Activated CD8-positive, alpha-beta memory T cell treated with anti-CD3 and anti-CD28 coated beads, Interleukin-2, amount 50 U/mL, for 1 hour (primary cell): ENCODE results near the gene VPS54.

Experiments used
- DNase-seq: peaks from one replicate; pipeline ENCODE4 v3.0.0-alpha.2; 2020; ENCODE audit errors: extremely low read depth

VPS54 gene, protein sequence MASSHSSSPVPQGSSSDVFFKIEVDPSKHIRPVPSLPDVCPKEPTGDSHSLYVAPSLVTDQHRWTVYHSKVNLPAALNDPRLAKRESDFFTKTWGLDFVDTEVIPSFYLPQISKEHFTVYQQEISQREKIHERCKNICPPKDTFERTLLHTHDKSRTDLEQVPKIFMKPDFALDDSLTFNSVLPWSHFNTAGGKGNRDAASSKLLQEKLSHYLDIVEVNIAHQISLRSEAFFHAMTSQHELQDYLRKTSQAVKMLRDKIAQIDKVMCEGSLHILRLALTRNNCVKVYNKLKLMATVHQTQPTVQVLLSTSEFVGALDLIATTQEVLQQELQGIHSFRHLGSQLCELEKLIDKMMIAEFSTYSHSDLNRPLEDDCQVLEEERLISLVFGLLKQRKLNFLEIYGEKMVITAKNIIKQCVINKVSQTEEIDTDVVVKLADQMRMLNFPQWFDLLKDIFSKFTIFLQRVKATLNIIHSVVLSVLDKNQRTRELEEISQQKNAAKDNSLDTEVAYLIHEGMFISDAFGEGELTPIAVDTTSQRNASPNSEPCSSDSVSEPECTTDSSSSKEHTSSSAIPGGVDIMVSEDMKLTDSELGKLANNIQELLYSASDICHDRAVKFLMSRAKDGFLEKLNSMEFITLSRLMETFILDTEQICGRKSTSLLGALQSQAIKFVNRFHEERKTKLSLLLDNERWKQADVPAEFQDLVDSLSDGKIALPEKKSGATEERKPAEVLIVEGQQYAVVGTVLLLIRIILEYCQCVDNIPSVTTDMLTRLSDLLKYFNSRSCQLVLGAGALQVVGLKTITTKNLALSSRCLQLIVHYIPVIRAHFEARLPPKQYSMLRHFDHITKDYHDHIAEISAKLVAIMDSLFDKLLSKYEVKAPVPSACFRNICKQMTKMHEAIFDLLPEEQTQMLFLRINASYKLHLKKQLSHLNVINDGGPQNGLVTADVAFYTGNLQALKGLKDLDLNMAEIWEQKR

DNA sequence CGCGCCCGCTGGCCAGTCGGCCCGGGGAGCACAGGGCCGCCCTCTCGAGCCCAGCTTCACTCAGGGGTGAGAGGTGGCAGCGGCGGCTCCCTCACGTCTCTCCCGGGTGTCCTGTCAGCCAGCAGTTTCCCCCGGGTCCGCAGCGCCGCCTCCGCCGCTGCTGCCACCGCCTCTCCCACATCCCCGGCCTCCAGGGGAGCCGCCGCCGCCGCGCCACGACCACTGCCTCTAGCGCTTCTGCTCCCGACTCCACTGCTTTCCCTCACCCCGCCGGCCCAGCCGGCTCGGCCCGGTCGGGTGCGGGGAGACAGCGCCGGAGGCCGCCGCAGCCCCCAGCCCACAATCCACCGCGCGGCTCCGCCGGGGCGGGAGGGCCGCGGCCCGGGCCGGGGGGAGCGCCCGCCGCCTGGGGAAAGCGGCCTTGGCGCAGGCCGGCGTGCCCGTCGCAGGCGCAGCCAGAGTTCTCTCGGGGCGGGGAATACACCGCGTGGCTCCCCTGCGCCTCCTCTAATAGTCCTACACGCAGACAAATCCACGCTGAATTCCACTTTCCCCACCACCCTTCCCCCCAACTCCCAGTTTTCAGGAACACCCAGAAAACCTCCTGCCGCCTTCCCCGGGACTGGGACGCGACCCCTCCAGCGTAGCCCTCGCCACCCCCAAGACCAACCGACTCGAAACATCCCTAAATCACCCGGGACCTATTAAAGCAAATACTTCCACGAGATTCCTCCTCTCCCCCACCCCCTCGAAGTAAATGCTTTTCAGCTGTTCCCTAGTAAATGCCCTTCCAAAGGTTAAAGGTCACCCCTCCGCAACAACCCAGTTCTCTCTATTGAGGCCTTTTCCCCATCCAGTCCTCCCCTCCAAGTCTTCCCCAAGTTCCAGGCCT lies at the start of gene VPS54:
VPS54 (minus strand) TSS at position 346 of the 892 bp plus-strand sequence. CDS start 35,429 bp downstream, outside the sequence.
- DNase-seq, result no peak

DNA sequence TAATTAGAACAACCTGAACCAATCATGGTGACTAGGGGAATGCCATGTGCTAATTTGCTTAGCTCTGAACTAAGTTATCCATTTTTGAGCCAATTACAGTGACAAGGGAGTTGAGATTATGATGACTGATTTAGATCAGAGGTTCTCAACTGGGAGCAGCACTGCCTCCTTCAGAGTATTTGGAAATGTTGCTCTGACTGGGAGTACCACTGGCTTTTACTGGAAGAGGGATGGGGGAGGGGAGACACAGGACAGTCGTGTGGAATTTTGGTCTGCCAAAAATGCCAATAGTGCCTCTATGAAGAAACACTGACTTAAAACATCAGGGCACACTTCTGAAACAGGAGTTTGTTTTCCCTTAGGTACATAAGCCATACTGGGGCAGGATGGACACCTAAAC lies 48.1 kb upstream of the VPS54 start:
- DNase-seq, result no peak

DNA sequence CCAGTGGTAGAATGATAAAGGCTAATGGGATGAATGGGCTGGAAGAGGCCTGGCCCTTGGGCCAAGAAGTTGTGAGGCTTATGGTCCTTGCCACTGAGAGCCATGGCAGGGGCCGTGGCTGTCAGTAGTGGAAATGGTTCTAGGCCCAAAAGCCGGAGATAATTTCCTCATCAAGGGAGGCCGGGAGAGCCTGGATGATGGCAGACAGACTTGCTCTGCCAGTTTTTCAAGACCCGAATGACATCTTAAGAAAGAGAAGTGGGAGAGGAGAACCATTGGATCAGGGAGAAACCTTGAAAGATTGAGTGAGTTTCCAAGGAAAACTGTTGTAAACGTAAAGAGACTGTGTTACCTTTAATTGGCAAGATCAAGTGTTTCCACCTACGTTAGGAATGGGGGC lies 46.3 kb upstream of the VPS54 start:
- DNase-seq, result no peak

DNA sequence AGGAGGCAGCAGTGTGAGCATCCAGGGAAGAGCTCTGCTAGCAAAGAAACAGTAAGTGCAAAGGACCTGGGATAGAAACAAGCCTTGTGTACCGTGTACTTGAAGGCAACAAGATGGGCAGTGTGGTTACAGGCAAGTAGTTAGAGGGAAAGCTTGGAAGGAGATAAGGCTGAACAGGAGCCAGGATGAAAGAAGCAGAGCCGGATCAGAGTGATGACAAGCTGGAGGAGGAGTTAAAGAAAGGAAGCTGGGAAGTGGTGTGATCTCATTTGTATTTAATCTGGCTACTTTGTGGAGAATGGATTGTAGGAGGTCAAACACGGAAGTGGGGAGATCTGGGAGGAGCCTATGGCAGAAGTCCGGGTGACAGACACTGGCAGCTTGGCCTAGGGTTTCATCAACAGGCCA lies 44.7 kb upstream of the VPS54 start:
- DNase-seq, result no peak

DNA sequence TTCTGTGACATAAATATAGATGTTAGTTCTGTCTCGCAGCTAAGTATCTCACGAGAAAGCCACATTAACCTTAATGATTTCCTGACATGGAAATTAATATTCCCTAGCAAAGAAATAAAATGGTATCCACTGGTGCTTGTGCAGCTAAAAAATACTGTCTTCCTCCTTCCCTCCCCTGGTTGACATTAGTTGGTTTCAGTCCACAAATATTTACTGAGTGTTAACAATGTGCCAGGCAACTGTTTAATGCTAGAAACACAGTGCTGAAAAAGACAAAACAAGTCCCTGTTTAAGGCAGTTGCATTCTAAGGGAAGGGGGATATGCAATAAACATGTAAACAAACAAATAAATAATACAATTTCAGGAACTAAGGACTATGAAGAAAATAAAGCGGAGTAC lies 44.2 kb upstream of the VPS54 start:
- no peak for DNase-seq

DNA sequence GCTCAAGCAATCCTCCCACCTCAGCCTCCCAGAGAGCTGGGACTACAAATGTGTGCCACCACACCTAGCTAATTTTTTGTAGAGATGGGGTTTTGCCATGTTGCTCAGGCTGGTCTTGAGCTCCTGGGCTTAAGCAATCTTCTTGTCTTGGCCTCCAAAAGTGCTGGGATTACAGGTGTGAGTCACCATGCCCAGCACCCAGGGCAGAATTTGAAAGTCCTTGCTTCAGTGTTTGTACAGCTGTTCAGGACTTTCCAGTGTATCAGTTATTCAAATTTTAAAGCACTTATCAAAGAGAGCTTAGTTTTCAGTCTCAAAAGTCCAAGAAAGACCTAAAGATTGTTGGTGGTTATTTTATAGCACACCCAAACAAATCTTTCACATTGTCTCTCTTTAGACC lies 43.6 kb upstream of the VPS54 start:
- no peak for DNase-seq

DNA sequence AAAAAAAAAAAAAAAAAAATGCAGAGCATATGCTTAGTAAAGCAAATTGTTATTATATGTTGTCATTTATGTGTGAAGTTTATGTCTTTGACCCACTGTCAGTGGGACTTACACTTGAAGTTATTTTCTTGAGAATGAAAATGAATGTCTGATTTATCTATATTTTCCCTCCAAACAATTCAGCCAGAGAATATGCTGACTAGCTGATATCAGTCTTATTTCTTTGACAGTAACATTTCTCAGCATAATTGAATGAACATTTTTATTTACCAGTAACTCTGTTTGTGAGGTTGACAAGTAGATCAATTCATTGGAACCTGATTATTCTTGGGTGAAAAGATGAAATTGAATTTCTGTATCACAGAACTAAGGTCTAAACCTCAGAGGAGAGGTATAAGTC lies 40.0 kb upstream of the VPS54 start:
- no peak for DNase-seq

DNA sequence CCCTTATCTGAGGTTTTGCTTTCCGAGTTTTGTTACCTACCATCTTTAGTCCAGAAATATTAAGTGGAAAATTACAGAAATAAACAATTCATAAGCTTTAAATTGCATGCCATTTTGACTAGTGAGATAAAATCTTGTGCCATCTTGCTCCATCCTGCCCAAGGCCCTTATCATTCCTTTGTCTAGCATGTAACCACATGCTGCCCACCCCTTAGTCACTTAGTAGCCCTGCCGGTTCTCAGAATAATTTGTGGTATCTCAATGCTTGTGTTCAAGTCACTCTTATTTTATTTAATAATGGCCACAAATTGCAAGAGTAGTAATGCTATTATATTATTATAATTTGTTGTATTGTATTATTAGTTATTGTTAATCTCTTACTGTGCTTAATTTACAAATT lies 36.8 kb upstream of the VPS54 start:
- DNase-seq, result no peak

DNA sequence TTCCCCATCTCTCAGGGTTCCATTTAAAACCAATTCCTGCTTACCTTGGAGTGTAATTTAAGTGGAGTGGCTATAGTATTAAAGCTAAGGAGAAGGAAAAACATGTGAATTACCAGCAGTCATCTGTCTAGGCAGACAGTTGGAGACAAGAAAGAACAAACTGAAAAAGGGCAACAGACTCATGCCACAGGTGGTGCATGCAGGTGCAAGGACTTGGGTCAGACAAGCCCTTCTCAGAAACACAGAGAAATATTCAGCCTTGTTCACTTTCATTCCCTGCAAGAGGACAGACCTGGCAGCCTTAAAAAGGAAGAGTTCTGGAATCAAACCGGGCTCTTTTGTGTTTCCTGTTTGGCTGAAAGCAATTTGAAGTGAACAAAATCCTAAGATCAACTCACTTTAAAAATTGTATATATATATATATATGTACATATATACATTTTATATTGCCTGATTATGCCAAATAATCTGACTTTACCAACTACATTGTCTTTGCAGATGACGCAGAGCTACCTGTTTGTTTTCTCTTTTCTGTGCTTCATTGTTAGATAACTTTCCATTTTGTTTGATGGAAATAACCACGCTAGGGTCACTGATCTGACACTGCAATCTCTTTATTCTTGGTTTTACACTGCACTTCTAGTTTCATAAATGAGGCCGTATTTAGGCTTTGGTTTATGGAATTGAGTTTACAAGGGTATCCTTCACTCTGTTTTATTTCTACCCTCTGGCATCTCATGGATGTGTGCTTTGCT lies 35.1 kb upstream of the VPS54 start:
- no peak for DNase-seq

DNA sequence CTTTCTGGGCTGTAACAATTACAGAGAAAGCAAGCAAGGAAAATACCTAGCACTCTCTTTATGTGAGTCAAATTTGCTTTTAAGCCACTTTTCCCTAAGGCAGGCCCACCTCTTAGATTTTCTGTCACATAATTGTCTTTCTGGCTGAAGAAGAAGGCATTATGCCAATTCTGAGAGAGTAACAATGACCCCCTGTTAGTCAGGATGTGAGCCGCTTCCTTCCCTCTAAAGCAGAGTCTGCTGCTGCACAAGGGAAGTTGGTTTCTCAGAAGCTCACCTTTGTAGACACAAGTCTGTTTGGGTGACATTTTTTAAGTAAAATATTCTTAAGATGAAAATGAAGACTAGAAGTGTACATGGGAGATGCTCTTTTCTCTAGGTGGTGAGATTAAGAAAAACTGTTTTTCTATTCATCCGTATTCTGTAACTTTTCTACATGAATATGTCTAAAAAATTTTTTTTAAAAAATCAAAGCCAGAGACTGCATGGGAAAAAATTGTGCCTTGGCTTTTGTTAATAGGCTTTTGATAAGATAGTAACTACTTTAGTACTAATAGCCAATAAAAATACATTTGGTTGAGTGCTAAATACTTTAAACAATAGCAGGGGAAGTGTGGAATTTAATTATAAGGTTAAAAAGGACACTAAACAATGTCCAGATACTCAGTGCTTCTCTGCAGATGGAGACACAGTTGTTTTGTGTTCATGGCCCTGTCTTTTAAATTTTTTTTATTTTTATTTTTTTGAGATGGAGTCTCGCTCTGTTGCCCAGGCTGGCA lies 33.4 kb upstream of the VPS54 start:
- no peak for DNase-seq

DNA sequence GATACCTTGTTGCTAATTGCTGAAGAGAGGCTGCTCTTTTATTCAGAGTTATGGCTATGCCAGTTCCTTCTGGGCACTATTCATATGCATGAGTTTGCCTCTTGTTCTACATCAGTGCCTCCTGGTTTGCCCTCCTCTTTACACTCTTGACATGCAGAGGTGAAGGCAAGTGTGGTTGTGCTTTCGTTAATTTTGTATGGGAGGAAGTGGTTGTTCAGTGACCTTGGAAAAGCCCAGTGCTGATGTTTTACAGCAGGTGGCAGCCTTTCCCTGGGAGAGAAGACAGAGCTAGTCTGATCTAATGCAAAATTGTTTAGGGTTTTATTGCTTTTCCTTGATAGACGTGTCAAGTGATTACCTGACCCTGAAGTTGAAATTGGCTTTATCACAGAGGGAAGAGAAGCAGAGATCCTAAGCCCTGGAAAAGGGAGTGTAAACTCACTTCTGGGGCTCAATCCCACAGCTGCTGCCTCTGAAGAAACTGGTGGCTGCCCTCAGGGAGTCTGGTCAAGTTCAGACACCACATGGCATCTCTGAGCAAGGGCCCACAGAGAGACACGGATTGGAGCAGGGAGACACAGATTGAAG lies 30.5 kb upstream of the VPS54 start:
- DNase-seq, result peak; percentile 44

DNA sequence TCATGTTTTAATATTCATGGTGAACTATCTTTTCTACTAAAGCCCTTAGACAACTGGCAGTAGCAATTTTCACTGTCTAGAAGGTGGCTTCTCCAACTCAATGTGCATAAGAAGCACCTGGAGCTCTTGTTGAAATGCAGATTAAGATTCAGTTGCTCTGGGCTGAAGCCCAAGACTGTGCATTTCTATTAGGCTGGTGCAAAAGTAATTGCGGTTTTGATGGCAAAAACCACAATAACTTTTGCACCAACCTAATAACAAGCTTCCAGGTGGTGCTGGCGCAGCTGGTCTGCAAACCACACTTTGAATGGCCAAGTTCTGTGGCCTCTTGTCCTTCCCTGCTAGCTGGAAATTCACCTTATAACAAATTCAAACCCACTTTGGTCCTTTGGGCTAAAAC lies 26.7 kb upstream of the VPS54 start:
- no peak for DNase-seq

DNA sequence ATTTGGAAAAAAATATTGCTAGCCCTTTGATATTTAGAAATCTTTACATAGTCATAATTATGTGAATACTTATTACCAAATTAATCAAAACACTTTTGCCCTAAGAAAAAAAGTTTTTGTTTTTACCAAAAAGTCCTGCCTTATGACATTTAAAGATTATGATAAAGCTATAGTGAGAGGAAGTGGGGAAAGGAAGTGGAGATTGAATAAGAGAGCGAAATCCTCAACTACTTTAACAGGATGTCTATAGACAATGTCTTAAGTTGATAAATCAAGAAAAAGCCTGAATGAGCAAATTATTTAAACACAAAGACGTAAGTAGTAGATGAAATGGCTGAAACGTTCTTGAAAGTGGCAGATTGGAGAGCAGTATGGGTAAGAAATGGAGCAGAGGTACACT lies 20.9 kb upstream of the VPS54 start:
- no peak for DNase-seq

DNA sequence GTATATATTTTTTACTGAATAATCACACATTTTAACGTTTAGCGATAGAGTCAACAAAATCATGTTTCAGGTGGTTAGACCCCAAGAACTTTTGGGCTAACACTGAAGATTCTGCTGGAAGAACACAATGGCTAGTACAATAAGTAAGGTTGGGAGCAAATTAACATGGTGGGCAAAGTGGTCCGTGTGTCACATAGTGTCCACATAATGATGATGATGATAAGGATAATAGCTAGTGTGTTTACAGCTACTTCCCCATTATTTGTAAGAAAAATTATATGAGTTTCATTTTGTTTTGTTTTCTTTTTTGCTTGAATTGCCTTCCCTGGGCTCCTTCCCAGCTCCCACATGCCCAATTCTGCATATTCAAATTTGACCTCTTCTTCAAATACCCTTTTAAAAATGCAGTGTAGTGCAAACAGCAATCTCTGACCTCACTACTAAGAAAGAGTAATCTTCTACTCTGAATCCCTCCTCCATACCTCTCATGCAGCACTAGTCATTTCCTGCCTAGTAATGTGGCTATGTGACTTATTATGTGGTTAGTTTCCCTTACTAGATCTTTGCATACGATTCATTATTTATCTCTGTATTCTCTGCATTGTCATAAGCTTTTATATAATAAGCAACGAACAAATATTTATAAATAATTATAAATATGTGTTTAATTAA lies 16.9 kb upstream of the VPS54 start:
- no peak for DNase-seq

DNA sequence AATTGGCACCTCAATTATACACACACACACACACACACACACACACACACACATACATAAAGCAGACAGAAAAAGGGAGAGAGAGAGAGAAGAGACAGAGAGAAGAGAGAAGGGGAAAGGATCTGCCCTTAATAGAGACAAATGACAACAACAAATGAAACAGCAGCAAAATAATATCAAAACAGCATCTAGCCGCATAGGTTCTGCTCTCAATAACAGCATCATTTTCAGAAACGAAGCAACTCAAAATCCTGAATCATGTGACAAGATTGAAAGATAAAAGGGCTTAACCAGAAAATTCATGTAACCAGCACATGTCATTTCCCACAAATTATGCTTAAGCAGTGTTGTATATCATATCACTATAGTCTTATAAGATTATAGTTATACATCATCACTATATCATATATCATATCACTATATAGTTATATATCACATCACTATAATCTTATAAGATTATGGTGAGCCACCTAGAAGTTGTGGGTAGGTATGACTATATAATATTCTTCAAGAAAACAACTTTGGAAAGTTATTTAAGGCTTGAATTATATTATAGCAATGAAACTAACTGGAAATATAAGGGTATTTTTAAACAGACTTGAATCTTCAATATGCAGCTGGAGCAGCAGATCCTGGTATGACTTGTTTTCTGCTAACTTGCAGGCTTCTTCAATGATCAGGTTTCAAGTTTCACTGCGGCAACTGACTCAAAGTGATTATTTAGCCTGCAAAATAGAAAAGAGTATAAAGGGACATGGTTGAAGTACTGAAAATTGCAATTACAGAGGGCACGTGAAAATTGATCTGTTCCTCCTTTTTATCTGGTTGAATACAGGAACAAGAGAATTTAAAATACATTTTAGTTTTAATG lies 16.1 kb upstream of the VPS54 start:
- DNase-seq, result no peak

DNA sequence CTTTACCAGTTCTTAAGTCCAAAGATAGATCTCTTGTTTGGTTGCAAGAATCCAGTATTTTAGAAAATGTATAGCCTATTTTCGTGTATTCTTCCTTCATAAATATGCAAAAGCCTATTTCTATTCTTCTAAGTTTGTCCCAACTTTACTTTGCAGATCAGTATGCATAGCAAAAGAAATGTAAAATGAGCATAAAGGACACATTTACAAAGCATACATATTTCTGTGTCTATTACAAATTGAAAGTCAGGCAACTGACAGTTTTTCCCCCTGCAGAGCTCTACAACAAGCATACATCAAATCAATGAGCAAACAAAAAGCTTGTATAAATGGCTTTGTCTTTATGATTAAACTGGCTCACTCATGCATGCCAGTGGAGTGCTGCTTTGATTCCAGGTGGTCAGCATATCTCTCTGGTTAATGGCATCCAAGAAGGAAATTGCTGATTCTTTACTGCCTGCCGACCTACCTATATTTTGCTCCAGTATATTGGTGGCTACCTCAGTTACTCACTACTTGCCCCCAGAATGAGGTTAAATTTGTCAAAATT lies 10.0 kb upstream of the VPS54 start:
- no peak for DNase-seq

DNA sequence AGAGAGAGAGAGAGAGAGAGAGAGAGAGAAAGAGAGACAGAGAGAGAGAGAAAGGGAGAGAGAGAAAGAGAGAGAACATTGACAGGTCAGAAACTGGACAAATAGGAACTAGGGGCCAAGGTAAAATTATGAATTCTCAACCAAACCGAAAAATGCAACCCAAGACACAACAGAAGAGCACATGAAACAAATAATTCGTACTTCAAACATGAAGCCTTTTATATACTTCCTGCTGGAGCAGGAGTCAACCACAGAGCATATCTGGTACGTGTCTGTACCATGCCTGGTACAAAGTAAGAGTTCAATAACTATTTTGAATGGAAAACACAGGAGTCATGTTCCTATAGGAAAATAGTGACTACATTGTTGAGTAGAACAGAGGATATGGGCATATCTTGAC lies 6.5 kb upstream of the VPS54 start:
- no peak for DNase-seq
